CD4-positive, alpha-beta T cell treated with Interleukin-10 for 1 hour (primary cell): ENCODE measurements around the gene ZRANB3.
"Not testable (repeated sequence)": the region's sequence is repeated elsewhere in the genome, so short reads cannot be mapped to it uniquely, and the experiment has no call there.

Experiments used
- DNase-seq: peaks from one replicate; pipeline ENCODE4 v3.0.0-alpha.2; 2020

Gene ZRANB3

GRCh38 chr2:135485441-135485840 is 45.6 kb downstream of the ZRANB3 start:
- DNase-seq = no peak

- DNase-seq = no peak
Observed at GRCh38 chr2:135475128-135475527, 55.9 kb downstream of the ZRANB3 start.

DNA sequence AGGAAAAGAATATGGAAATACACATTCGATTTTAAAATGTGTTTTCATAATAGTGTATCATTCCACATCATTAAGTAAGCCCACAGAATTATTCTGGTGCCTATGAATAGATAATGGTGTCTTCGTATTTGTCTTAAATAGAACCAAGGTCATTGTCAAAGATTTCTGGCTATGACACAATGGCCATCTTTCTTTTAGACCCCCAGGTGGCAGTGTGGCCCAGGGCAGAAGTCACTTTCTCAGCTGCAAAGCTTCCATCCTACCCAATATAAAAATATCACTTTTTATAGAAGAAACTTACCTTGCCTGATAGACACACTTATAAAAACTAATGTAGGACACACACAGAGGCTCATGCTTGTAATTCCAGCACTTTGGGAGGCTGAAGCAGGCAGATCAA is 57.5 kb downstream of the ZRANB3 start:
- peak; percentile 33 for DNase-seq

GRCh38 chr2:135471106-135471505 is 59.9 kb downstream of the ZRANB3 start:
- no peak for DNase-seq

GRCh38 chr2:135457279-135457678 is 73.7 kb downstream of the ZRANB3 start:
- DNase-seq = no peak

DNA sequence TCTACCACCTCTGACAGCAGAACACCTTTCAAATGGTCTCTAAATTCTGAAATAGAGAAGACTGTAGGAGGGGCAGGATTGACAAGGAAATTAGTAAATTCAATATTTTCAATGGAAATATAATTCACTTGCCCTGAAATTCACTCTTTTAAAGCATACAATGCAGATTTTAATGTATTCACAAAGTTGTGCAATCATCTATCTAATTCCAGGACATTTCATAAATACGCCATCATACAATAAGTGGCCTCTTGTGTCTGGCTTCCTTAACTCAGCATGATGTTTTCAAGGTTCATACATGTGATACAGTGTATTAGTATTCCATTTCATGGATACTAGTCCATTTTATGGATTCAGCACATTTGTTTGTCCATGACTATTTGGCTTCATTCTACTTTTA is 74.2 kb downstream of the ZRANB3 start:
- DNase-seq = no peak

DNA sequence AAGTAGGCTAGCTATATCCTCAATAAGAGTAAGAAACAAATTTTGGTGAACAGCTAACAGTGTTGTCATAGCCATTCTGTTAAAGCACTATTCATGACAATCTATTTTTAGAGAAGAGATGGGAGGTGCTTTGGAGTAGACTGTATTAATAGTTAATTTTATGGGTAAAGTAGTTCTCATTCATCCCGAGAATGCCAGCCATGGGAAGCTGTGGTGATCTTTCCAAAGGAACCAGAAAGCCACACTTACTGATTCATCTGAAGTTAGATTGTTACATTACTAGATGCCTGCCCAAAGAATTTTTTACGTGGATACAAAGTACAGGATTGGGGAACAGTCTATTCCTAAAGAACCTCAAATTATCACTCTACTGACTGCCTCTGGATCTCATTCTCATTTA is 74.6 kb downstream of the ZRANB3 start:
- DNase-seq = no peak

DNA sequence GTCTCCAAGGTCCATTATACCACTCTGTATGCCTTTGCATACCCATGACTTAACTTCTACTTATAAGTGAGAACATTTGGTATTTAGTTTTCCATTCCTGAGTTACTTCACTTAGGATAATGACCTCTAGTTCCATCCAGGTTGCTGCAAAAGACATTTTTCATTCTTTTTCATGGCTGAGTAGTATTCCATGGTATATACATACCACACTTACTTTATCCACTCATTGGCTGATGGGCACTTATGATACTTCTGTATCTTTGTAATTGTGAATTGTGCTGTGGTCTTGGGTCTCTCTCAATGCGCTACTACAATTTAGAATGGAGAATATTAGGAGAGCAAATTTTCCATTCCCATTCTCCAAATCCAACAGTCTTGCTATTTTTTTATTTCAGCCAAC is 76.4 kb downstream of the ZRANB3 start:
- DNase-seq = no peak

GRCh38 chr2:135453027-135453426 is 78.0 kb downstream of the ZRANB3 start:
- DNase-seq = not testable (repeated sequence)

GRCh38 chr2:135451966-135452365 is 79.1 kb downstream of the ZRANB3 start:
- DNase-seq = no peak

DNA sequence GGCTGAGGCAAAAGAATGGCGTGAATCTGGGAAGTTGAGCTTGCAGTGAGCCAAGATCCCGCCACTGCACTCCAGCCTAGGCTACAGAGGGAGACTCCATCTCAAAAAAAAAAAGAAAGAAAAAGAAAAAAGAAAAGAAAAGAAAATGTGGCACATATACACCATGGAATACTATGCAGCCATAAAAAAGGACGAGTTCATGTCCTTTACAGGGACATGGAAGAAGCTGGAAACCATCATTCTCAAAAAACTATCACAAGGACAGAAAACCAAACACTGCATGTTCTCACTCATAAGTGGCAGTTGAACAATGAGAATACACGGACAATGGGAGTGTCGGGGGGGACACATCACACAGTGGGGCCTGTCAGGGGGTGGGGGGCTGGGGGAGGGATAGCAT is 88.0 kb downstream of the ZRANB3 start:
- DNase-seq = not testable (repeated sequence)

DNA sequence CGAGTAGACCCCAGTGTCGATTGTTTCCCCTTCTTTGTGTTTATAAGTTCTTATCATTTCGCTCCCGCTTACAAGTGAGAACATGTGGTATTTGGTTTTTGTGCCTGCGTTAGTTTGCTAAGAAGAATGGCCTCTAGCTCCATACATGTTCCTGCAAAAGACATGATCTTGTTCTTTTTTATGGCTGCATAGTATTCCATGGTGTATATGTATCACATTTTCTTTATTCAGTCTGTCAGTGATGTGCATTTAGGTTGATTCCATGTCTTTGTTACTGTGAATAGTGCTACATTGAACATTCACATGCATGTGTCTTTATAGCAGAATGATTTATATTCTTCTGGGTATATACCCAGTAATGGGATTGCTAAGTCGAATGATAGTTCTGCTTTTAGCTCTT is 95.9 kb downstream of the ZRANB3 start:
- DNase-seq = not testable (repeated sequence)

GRCh38 chr2:135424849-135425248 is 106.2 kb downstream of the ZRANB3 start:
- DNase-seq = no peak

DNA sequence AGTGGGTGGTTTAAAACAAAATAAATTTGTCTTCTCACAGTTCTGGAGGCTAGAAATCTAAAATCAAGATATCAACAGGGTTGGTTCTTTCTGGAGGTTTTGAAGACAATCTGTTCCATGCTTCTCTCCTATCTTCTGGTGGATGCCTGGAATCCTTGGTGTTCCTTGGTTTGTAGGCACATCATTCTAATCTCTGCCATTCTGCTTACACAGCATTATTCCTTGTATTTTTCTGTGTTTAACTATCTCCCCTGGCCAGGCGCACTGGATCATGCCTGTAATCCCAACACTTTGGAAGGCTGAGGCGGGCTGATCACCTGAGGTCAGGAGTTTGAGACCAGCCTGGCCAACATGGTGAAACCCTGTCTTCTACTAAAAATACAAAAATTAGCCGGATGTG is 108.1 kb downstream of the ZRANB3 start:
- DNase-seq = no peak

DNA sequence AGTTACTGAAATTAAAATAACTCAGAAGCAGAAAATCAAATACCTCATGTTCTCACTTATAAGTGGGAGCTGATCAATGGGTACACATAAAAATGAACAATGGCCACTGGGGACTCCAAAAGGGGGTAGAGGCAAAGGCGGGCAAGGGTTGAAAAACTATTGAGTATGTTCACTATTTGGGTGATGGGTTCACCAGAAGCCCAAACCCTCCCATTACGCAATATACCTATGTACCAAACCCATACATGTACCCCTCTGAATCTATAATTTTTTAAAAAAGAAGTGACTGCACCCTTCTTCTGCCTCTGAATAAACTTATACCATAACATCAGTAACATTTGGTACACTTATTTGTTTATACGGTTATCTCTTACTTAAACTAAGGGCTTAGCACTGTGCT is 119.4 kb downstream of the ZRANB3 start:
- DNase-seq = no peak

DNA sequence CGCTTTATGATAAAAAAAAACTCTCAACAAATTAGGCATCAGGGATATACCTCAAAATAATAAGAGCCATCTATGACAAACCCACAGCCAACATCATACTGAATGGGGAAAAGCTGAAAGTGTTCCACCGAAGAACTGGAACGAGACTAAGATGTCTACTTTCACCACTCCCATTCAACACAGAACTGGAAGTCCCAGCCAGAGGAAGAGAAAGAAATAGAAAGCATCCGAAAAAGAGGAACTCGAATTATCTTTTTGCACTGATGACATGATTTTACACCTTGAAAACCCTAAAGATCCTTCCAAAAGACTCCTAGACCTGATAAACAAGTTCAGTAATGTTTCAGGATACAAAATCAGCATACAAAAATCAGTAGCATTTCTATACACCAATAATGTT is 121.6 kb downstream of the ZRANB3 start:
- no peak for DNase-seq

- not testable (repeated sequence) for DNase-seq
Observed at GRCh38 chr2:135396259-135396658, 134.8 kb downstream of the ZRANB3 start.

- no peak for DNase-seq
Observed at GRCh38 chr2:135386993-135387392, 144.0 kb downstream of the ZRANB3 start.

- DNase-seq = no peak
Observed at GRCh38 chr2:135378591-135378990, 152.4 kb downstream of the ZRANB3 start.

DNA sequence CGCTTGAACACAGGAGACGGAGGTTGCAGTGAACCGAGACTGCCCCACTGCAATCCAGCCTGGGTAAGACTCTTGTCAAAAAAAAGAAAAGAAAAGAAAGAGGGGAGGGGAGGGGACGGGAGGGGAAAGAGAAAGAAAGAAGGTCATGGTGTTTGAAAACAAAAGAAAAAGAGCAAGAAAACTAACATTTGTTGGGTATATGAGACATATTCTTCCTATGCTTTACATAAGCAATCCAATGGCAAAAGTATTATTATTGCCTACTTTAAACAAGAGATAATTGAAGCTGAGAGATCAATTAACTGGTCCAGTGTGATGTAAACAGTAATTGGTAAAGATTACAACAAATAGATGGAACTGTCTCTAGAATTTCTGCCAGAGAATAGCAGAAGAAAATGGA is 157.3 kb downstream of the ZRANB3 start:
- DNase-seq = no peak

GRCh38 chr2:135349941-135350340 is 181.1 kb downstream of the ZRANB3 start:
- DNase-seq = no peak

DNA sequence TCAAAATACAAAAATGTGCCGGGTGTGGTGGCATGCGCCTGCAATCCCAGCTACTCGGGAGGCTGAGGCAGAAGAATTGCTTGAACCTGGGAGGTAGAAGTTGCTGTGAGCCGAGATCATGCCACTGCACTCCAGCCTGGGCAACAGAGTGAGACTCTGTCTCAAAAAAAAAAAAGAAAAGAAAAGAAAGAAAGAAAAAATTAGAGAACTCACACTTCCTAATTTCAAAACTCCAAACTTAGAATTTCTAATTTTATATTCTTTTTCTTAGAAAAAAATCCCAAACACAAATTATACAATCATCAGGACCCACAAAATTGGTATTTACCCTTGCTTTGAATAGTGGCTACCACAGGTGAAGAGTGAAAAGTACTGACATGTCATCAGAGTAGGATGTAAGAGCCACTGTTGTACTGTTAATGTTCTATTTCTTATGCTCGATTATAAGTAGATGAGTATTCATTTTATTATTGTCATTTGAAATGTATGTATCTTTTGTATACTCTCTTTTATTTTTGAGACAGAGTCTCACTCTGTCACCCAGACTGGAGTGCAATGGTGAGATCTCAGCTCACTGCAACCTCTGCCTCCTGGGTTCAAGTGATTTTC is 182.8 kb downstream of the ZRANB3 start:
- not testable (repeated sequence) for DNase-seq

GRCh38 chr2:135337071-135337470 is 193.9 kb downstream of the ZRANB3 start:
- no peak for DNase-seq

DNA sequence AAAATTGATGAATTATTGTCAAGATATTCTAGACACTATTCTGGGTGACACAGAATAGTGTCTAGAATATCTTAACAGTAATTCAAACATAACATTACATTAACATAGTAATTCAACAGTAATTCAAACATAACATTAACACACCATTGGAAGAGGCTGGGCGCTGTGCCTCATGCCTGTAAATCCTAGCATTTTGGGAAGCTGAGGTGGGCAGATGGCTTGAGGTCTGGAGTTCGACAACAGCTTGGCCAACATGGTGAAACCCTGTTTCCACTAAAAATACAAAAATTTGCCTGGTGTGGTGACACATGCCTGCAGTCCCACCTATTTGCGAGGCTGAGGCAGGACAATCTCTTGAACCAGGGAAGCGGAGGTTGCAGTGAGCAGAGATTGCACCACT is 195.8 kb downstream of the ZRANB3 start:
- no peak for DNase-seq

DNA sequence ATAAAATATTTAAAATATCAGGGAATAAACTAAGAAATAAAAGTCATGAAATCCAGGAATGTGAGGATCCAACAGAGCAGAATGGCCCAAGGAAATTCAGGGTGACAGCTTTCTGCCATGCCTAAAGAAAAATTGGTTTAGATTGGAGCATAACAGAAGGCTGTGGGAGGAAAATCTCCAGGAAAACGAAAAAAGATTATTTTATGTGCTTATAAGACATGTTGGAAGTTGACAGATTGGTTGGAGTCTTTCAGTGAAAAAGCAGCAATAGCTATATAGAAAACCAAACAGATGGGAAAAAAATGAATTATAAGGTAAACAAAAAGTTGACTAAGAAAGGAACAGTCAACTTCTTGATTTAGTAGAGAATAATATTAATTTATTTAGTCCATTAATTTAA is 203.9 kb downstream of the ZRANB3 start:
- DNase-seq = no peak
